H1 (cell line): ENCODE measurements around the gene ZFYVE19. TPM values are rescaled to one million over a fixed set of nuclear protein-coding genes. Genes with fewer than 3 reads are reported as not detected.
A peak's percentile ranks its signal among the peaks of the same experiment; 100 is the strongest.

Source experiments
- CTCF ChIA-PET: fragments of 300-600 bp; sonication (Branson Sonifier 250); formaldehyde crosslinking; loops from one replicate; lab custom pipeline; 2021; ENCODE audit not compliant: partially characterized antibody; lab: Charles Lee
- POLR2A ChIA-PET: fragments of 300-600 bp; sonication (Branson Sonifier 250); formaldehyde crosslinking; loops from one replicate; lab custom pipeline; 2021; ENCODE audit warnings: inconsistent platforms; ENCODE audit not compliant: partially characterized antibody; lab: Charles Lee
- DNase-seq, 2 experiments: peaks; one replicate each; pipeline versions ENCODE4 v3.0.0 to v3.0.0-alpha.2; 2010 to 2022; ENCODE audit warnings: low spot score in 2 of 2, low read depth in 1 of 2, mixed read lengths in 1 of 2
- FAIRE-seq: peaks from 2 replicates; lab custom pipeline; 2011; peaks lifted over from hg19 to GRCh38; lab: Jason Lieb, UNC
- H2AFZ ChIP-seq: 2 replicates; pipeline ENCODE4 v1.8.1; 2012; ENCODE audit warnings: low read length, inconsistent platforms
- H2AK5ac ChIP-seq: 2 replicates; pipeline ENCODE4 v1.6.1; 2013; ENCODE audit warnings: low read depth, low read length
- H2BK120ac ChIP-seq: replicated peaks from 2 replicates; pipeline ENCODE3; 2013; ENCODE audit warnings: low read depth, low read length, inconsistent platforms
- H2BK12ac ChIP-seq: 2 replicates; pipeline ENCODE4 v1.6.1; 2013; ENCODE audit warnings: low read depth, low read length
- H2BK15ac ChIP-seq: 2 replicates; pipeline ENCODE4 v1.6.1; 2013; ENCODE audit warnings: low read length
- H2BK20ac ChIP-seq: 2 replicates; pipeline ENCODE4 v1.6.1; 2013; ENCODE audit warnings: low read length
- H2BK5ac ChIP-seq: 2 replicates; pipeline ENCODE4 v1.6.1; 2013; ENCODE audit warnings: low read depth, low read length
- H3K14ac ChIP-seq: 2 replicates; pipeline ENCODE4 v1.6.1; 2013; ENCODE audit warnings: inconsistent platforms; ENCODE audit not compliant: insufficient read length
- H3K18ac ChIP-seq: 2 replicates; pipeline ENCODE4 v1.6.1; 2013; ENCODE audit warnings: low read length; ENCODE audit errors: extremely low read depth
- H3K23ac ChIP-seq: 2 replicates; pipeline ENCODE4 v1.6.1; 2013; ENCODE audit warnings: inconsistent platforms; ENCODE audit not compliant: insufficient read length
- H3K23me2 ChIP-seq: 2 replicates; pipeline ENCODE4 v1.6.1; 2013; ENCODE audit warnings: low read depth, low read length
- H3K27ac ChIP-seq: 2 replicates; pipeline ENCODE4 v1.6.1; 2011; ENCODE audit warnings: low read depth, low read length, inconsistent platforms
- H3K27me3 ChIP-seq, 4 experiments: replicated peaks in 1 of 4; 1 replicate in 1 of 4; 2 replicates in 3 of 4; pipeline versions ENCODE4 v1.6.1 to v1.8.1; 2011 to 2013; ENCODE audit warnings: low read length in 3 of 4, mild to moderate bottlenecking in 3 of 4, inconsistent platforms in 2 of 4, mixed read lengths in 2 of 4, moderate library complexity in 1 of 4; ENCODE audit not compliant: control insufficient read depth in 3 of 4, insufficient read depth in 3 of 4; ENCODE audit errors: extremely low read depth in 1 of 4
- H3K36me3 ChIP-seq, 4 experiments: 2 replicates each; pipeline versions ENCODE4 v1.6.1 to v1.8.1; 2011 to 2013; ENCODE audit warnings: mild to moderate bottlenecking in 4 of 4, low read length in 3 of 4, moderate library complexity in 2 of 4, control low read depth in 1 of 4, inconsistent platforms in 1 of 4; ENCODE audit not compliant: insufficient read depth in 4 of 4, control insufficient read depth in 2 of 4
- H3K4ac ChIP-seq: replicated peaks from 2 replicates; pipeline ENCODE3; 2013; ENCODE audit warnings: low read length, low read depth, mixed read lengths, inconsistent platforms; ENCODE audit not compliant: insufficient read length
- H3K4me1 ChIP-seq, 4 experiments: replicated peaks in 1 of 4; 1 replicate in 1 of 4; 2 replicates in 3 of 4; pipeline versions ENCODE4 v1.6.1 to v1.8.1; 2011 to 2013; ENCODE audit warnings: low read length in 3 of 4, inconsistent platforms in 2 of 4, mixed read lengths in 1 of 4; ENCODE audit not compliant: insufficient read depth in 4 of 4, control insufficient read depth in 3 of 4
- H3K4me2 ChIP-seq, 2 experiments: 2 replicates each; pipeline versions ENCODE4 v1.6.1 to v1.8.1; 2011 to 2013; ENCODE audit warnings: low read depth in 2 of 2, low read length in 2 of 2, control low read depth in 1 of 2, inconsistent platforms in 1 of 2, mild to moderate bottlenecking in 1 of 2; ENCODE audit not compliant: insufficient read depth in 1 of 2
- H3K4me3 ChIP-seq, 4 experiments: fragments of 200-600, 300-600 bp in 1 of 4; sonication (generic), shearing (Covaris generic), sonication (Bioruptor Twin) in 1 of 4; 2 replicates each; pipeline versions ENCODE4 v1.5.1 to v1.8.1; 2011 to 2016; ENCODE audit warnings: low read length in 4 of 4, low read depth in 3 of 4, control low read depth in 2 of 4, inconsistent platforms in 2 of 4, mild to moderate bottlenecking in 2 of 4, mixed read lengths in 1 of 4, moderate library complexity in 1 of 4; ENCODE audit not compliant: insufficient read depth in 2 of 4; ENCODE audit errors: extremely low read depth in 1 of 4
- H3K56ac ChIP-seq: replicated peaks from 2 replicates; pipeline ENCODE3; 2013; ENCODE audit warnings: low read depth, mild to moderate bottlenecking, mixed read lengths, low read length, inconsistent platforms; ENCODE audit not compliant: insufficient read length
- H3K79me1 ChIP-seq: 2 replicates; pipeline ENCODE4 v1.6.1; 2013; ENCODE audit warnings: low read depth, low read length, control low read depth
- H3K79me2 ChIP-seq, 2 experiments: 2 replicates each; pipeline versions ENCODE4 v1.6.1 to v1.8.1; 2012 to 2013; ENCODE audit warnings: low read length in 2 of 2, mild to moderate bottlenecking in 2 of 2, inconsistent platforms in 1 of 2; ENCODE audit not compliant: insufficient read depth in 2 of 2, control insufficient read depth in 1 of 2
- H3K9ac ChIP-seq, 4 experiments: replicated peaks in 1 of 4; 1 replicate in 1 of 4; 2 replicates in 3 of 4; pipeline versions ENCODE4 v1.6.1 to v1.8.1; 2011 to 2013; ENCODE audit warnings: low read depth in 3 of 4, low read length in 3 of 4, control low read depth in 2 of 4, mild to moderate bottlenecking in 2 of 4, moderate library complexity in 2 of 4, inconsistent platforms in 1 of 4; ENCODE audit errors: extremely low read depth in 1 of 4
- H3K9me3 ChIP-seq, 2 experiments: 2 replicates each; pipeline versions ENCODE4 v1.6.1 to v1.8.1; 2012 to 2013; ENCODE audit warnings: mild to moderate bottlenecking in 2 of 2, moderate library complexity in 2 of 2, control low read depth in 1 of 2, inconsistent platforms in 1 of 2, low read depth in 1 of 2, low read length in 1 of 2, mixed read lengths in 1 of 2; ENCODE audit not compliant: insufficient read depth in 2 of 2
- H4K20me1 ChIP-seq, 2 experiments: replicated peaks in 1 of 2; 2 replicates each; pipeline versions ENCODE3 to v1.8.1; 2011 to 2013; ENCODE audit warnings: inconsistent platforms in 2 of 2, low read length in 2 of 2, mild to moderate bottlenecking in 1 of 2; ENCODE audit not compliant: insufficient read depth in 2 of 2, control insufficient read depth in 1 of 2
- H4K5ac ChIP-seq: 2 replicates; pipeline ENCODE4 v1.6.1; 2013; ENCODE audit warnings: low read length, low read depth, mixed read lengths, inconsistent platforms; ENCODE audit not compliant: insufficient read length
- H4K8ac ChIP-seq: 2 replicates; pipeline ENCODE4 v1.8.0; 2013; ENCODE audit warnings: mild to moderate bottlenecking, moderate library complexity, low read length, inconsistent platforms; ENCODE audit not compliant: insufficient read depth; ENCODE audit errors: extremely low read depth
- H4K91ac ChIP-seq: replicated peaks from 2 replicates; pipeline ENCODE3; 2013; ENCODE audit warnings: low read length, mixed read lengths, inconsistent platforms; ENCODE audit not compliant: insufficient read length
- CEBPB ChIP-seq: IDR thresholded peaks from 2 replicates; pipeline ENCODE4 v1.6.1; 2012; ENCODE audit warnings: low read depth, low read length
- E2F6 ChIP-seq: IDR thresholded peaks from 2 replicates; pipeline ENCODE4 v1.6.1; 2012; ENCODE audit warnings: inconsistent platforms
- EGR1 ChIP-seq: IDR thresholded peaks from 2 replicates; pipeline ENCODE4 v1.6.1; 2011; ENCODE audit warnings: low read depth, low read length, borderline replicate concordance
- KDM4A ChIP-seq: IDR thresholded peaks from one replicate; pipeline ENCODE4 v1.7.1; 2012; ENCODE audit warnings: low read depth, mild to moderate bottlenecking, moderate library complexity, low read length, inconsistent platforms; ENCODE audit not compliant: severe bottlenecking
- KDM5A ChIP-seq: fragments of 200-600 bp; IDR thresholded peaks from 2 replicates; pipeline ENCODE4 v1.7.1; 2012; ENCODE audit warnings: mild to moderate bottlenecking, low read length, inconsistent platforms, mixed read lengths
- POLR2AphosphoS5 ChIP-seq: IDR thresholded peaks from 2 replicates; pipeline ENCODE4 v1.6.1; 2011; ENCODE audit warnings: low read depth, low read length
- RNF2 ChIP-seq: fragments of 200-900, 300-1000 bp; sonication (generic); IDR thresholded peaks from 2 replicates; pipeline ENCODE4 v1.7.1; 2016; ENCODE audit warnings: borderline replicate concordance, low read depth, mild to moderate bottlenecking, antibody characterized with exemption, low read length; ENCODE audit not compliant: poor library complexity, severe bottlenecking; ENCODE audit errors: missing control alignments
- RXRA ChIP-seq: IDR thresholded peaks from 2 replicates; pipeline ENCODE4 v1.6.1; 2011; ENCODE audit warnings: low read depth, mild to moderate bottlenecking, low read length, moderate library complexity; ENCODE audit not compliant: insufficient read depth
- SIN3A ChIP-seq, 2 experiments: IDR thresholded peaks in 1 of 2; conservative IDR thresholded peaks in 1 of 2; 2 replicates each; pipeline ENCODE4 v1.6.1; 2011 to 2012; ENCODE audit warnings: low read length in 2 of 2, improper control_type of control experiment in 1 of 2, low read depth in 1 of 2, mild to moderate bottlenecking in 1 of 2
- SRF ChIP-seq: IDR thresholded peaks from 2 replicates; pipeline ENCODE4 v1.6.1; 2011; ENCODE audit warnings: mild to moderate bottlenecking, low read depth, low read length, moderate library complexity
- WGBS, 2 experiments: shearing (Covaris generic) in 1 of 2; methylation state at CpG; one replicate each; pipeline versions ENCODE4 v1.1.6 to v1.1.7; 2013 to 2015; ENCODE audit warnings: low lambda C conversion rate in 2 of 2, mixed read lengths in 2 of 2, inconsistent platforms in 1 of 2, low coverage in 1 of 2, missing lambda C conversion rate in 1 of 2; ENCODE audit not compliant: insufficient replicate concordance in 2 of 2, insufficient coverage in 1 of 2, insufficient read length in 1 of 2; ENCODE audit errors: extremely low coverage in 1 of 2, missing lambda C conversion rate in 1 of 2; 5-methylcytosine and 5-hydroxymethylcytosine counted together
- polyA plus RNA-seq, 7 experiments: library from polyadenylated mRNA; depleted of rRNA in 3 of 7; stranded (reverse) in 5 of 7; unstranded in 2 of 7; fragments of >200 nt in 5 of 7; fragments of 200-250 nt in 2 of 7; gene quantifications; 1 replicate in 5 of 7; 2 replicates in 1 of 7; 4 replicates in 1 of 7; pipeline versions ENCODE4 v1.2.1 to v1.2.3, GENCODE V29; 2011 to 2013; ENCODE audit warnings: missing spikeins in 2 of 7, mixed read lengths in 2 of 7
- total RNA-seq: library from RNA; stranded (reverse); fragmentation: NEBNext Ultra II Directional; extraction: Animal tissue kit (Norgen Biotek cat#: 25700); gene quantifications from 2 replicates; pipeline ENCODE4 v1.2.1, GENCODE V29; 2021

ZFYVE19 gene
- total and polyA plus RNA-seq, 2 of the 8 experiments (the other 6 are each of a cell fraction or from before 2014, with no cell fraction given), result 11.2 to 21.8 TPM

GRCh38 chr15:40857601-40858341 is 50.9 kb downstream of the ZFYVE19 start:
- Histone ChIP-seq H2BK15ac (no peak overlapping the region), H3K9ac (no peak overlapping the region), H3K27ac (no peak overlapping the region), H2BK12ac (no peak overlapping the region), H2BK20ac (no peak overlapping the region), H2AFZ (no peak overlapping the region), H3K27me3 (no peaks in the 10 kb centered on the region), H2AK5ac (no peak overlapping the region), H3K9me3 (no peaks in the 10 kb centered on the region), H3K36me3 (peaks cover 17 to 37% (median 35%) of the 10 kb centered on the region in 4 experiments; a peak in 7 of 8 replicates), H3K14ac (no peak overlapping the region), H3K79me1 (peaks cover 3% of the 10 kb centered on the region; the same call in 1 of the 2 replicates), H3K56ac (no peak overlapping the region), H3K23me2 (no peaks in the 10 kb centered on the region), H3K18ac (peak overlapping the region; percentile 34; the same call in 1 of the 2 replicates), H2BK5ac (no peak overlapping the region), H3K4me2 (no peak overlapping the region), H3K23ac (no peak overlapping the region), H3K79me2 (no peaks in the 10 kb centered on the region), H2BK120ac (no peak overlapping the region), H4K8ac (no peak overlapping the region), H3K4ac (no peak overlapping the region), H4K91ac (no peak overlapping the region), H4K20me1 (peaks cover 0 to 3% of the 10 kb centered on the region in 2 experiments), H3K4me1 (peaks cover 0 to 3% (median 0%) of the 10 kb centered on the region in 4 experiments; a peak in 1 of 7 replicates), H4K5ac (no peak overlapping the region), H3K4me3 (no peak overlapping the region)
- 61% methylated on average over 15 of the region's 15 CpGs; no CpG with 5 or more reads in 1 of the 2 experiments for WGBS, 2 experiments
- POLR2A ChIA-PET, result interaction anchor here (0.6 to 5.6 kb wide), 15 partner anchors 11 to 307 kb away, joined by 3 to 49 read pairs (median 4); partner anchors contain the start of genes CHAC1, SPINT1 and VPS18
- peak in 1 of 2 experiments; percentile 99 for DNase-seq
- peak; percentile 42 for FAIRE-seq
- CTCF ChIA-PET, result interaction anchor here (0.6 to 8.6 kb wide), 56 partner anchors 13 to 706 kb away, joined by 3 to 208 read pairs (median 5); partner anchors contain the start of genes C15orf62, CHAC1, DNAJC17 and GCHFR
- peak; percentile 66; the same call in 1 of the 2 replicates for TF ChIP-seq POLR2AphosphoS5
- TF ChIP-seq CEBPB, result no peak
- TF ChIP-seq KDM4A, result no peak
- TF ChIP-seq RXRA, result no peak
- TF ChIP-seq SRF, result no peak
- no peak for TF ChIP-seq KDM5A
- TF ChIP-seq RNF2, result no peak
- peak; percentile 94 for TF ChIP-seq EGR1
- TF ChIP-seq SIN3A (conservative IDR thresholded peaks at IDR 0.05 in 1 of 2, IDR thresholded peaks at IDR 0.05 in 1 of 2; ENCODE audit: low read depth in 1 of 2, low read length in 2 of 2), result 0 out of 4 replicates have a peak, but pooled peaks of 1 of the 2 experiments have one; percentile 32
- no peak for TF ChIP-seq E2F6
